Thoracic aorta (tissue), 2 donors: Measurements from ENCODE around the gene CELF1. TPM values are rescaled to one million over a fixed set of nuclear protein-coding genes. Genes with fewer than 3 reads are reported as not detected.

Experiments
- ATAC-seq: fragments of 150-250 bp; one replicate; pipeline ENCODE4 v1.8.0; 2017; ENCODE audit warnings: low read depth; ENCODE audit not compliant: insufficient number of reproducible peaks, low FRiP score
- DNase-seq: peaks from one replicate; pipeline ENCODE4 v3.0.0-alpha.2; 2020; ENCODE audit warnings: low spot score
- H3K27ac ChIP-seq, 2 donors: fragments of 200-600 bp; sonication (generic); 1 replicate in 1 of 2; 2 replicates in 1 of 2; pipeline ENCODE4 v1.5.1; 2016; ENCODE audit warnings: mild to moderate bottlenecking in 2 of 2, moderate library complexity in 2 of 2
- H3K27me3 ChIP-seq: fragments of 200-600 bp; sonication (generic); replicated peaks from 2 replicates; pipeline ENCODE4 v1.6.0; 2016; ENCODE audit warnings: mild to moderate bottlenecking; ENCODE audit not compliant: insufficient read depth
- H3K36me3 ChIP-seq: fragments of 200-600 bp; sonication (generic); one replicate; pipeline ENCODE4 v1.5.1; 2016
- H3K4me1 ChIP-seq, 2 donors: fragments of 200-600 bp; sonication (generic); 1 replicate in 1 of 2; 2 replicates in 1 of 2; pipeline versions ENCODE4 v1.5.1 to v1.6.0; 2016; ENCODE audit warnings: low read depth in 2 of 2, mild to moderate bottlenecking in 1 of 2; ENCODE audit not compliant: control insufficient read depth in 1 of 2
- H3K4me3 ChIP-seq: fragments of 200-600 bp; sonication (generic); 2 replicates; pipeline ENCODE4 v1.5.1; 2016; ENCODE audit warnings: mild to moderate bottlenecking
- H3K9me3 ChIP-seq: fragments of 200-600 bp; sonication (generic); 2 replicates; pipeline ENCODE4 v1.5.1; 2016
- CTCF ChIP-seq: fragments of 200-600 bp; sonication (generic); IDR thresholded peaks from one replicate; pipeline ENCODE4 v1.5.1; 2019; ENCODE audit warnings: antibody characterized with exemption
- total RNA-seq, 2 donors: library from RNA; depleted of rRNA; stranded (reverse); fragments of >200 nt; gene quantifications; one replicate each; pipeline versions ENCODE4 v1.1.0 to v1.2.3, GENCODE V29; 2016

The CELF1 gene
- total RNA-seq, 2 donors from 2014 or later: 112 to 114 TPM

- ATAC-seq (no peak), DNase-seq (no peak)
- TF ChIP-seq CTCF: no peak
- Histone ChIP-seq H3K36me3 (no peaks in the 10 kb centered on the region), H3K4me3 (no peak overlapping the region), H3K4me1 (peaks cover 6 to 22% of the 10 kb centered on the region in 2 donors), H3K27me3 (no peaks in the 10 kb centered on the region), H3K27ac (no peak overlapping the region), H3K9me3 (no peaks in the 10 kb centered on the region)
Observed at GRCh38 chr11:47438721-47439120, 114.2 kb downstream of the CELF1 start.

GRCh38 chr11:47437746-47438418 lies 115.0 kb downstream of the CELF1 start:
- no peak for DNase-seq
- Histone ChIP-seq H3K4me1 (peaks cover 6 to 22% of the 10 kb centered on the region in 2 donors), H3K27ac (no peak overlapping the region), H3K4me3 (no peak overlapping the region), H3K27me3 (no peaks in the 10 kb centered on the region), H3K9me3 (no peaks in the 10 kb centered on the region), H3K36me3 (no peaks in the 10 kb centered on the region)
- TF ChIP-seq CTCF: no peak
- no peak for ATAC-seq

- H3K4me1 ChIP-seq: peaks cover 6 to 22% of the 10 kb centered on the region in 2 donors
- H3K27me3 ChIP-seq: no peaks in the 10 kb centered on the region
- no peak for TF ChIP-seq CTCF
- no peak overlapping the region for H3K4me3 ChIP-seq
- no peaks in the 10 kb centered on the region for H3K9me3 ChIP-seq
- no peaks in the 10 kb centered on the region for H3K36me3 ChIP-seq
- no peak for DNase-seq
- H3K27ac ChIP-seq: no peak overlapping the region
- no peak for ATAC-seq
Observed at GRCh38 chr11:47437218-47437745, 115.7 kb downstream of the CELF1 start.

GRCh38 chr11:47436726-47437125 lies 116.2 kb downstream of the CELF1 start:
- Histone ChIP-seq H3K9me3 (no peaks in the 10 kb centered on the region), H3K36me3 (no peaks in the 10 kb centered on the region), H3K4me3 (no peak overlapping the region), H3K27me3 (no peaks in the 10 kb centered on the region), H3K4me1 (peaks cover 6 to 22% of the 10 kb centered on the region in 2 donors), H3K27ac (no peak overlapping the region)
- DNase-seq (no peak), ATAC-seq (no peak)
- TF ChIP-seq CTCF: no peak

GRCh38 chr11:47435687-47436086 lies 117.2 kb downstream of the CELF1 start:
- no peak for TF ChIP-seq CTCF
- Histone ChIP-seq H3K27ac (no peak overlapping the region), H3K27me3 (no peaks in the 10 kb centered on the region), H3K4me1 (peaks cover 6 to 22% of the 10 kb centered on the region in 2 donors), H3K4me3 (no peak overlapping the region), H3K36me3 (no peaks in the 10 kb centered on the region), H3K9me3 (no peaks in the 10 kb centered on the region)
- ATAC-seq (no peak), DNase-seq (no peak)
